NCI-H226 (cell line): ENCODE results near the gene SLF2.

Experiments
- DNase-seq: peaks from one replicate; pipeline ENCODE4 v3.0.0-alpha.2; 2015

The SLF2 gene

GRCh38 chr10:100901051-100901450 is 11.7 kb upstream of the SLF2 start:
- no peak for DNase-seq

- no peak for DNase-seq
Measured at GRCh38 chr10:100902622-100903021, 10.1 kb upstream of the SLF2 start.

- DNase-seq, result no peak
Measured at GRCh38 chr10:100904917-100905316, 7.8 kb upstream of the SLF2 start.

- no peak for DNase-seq
Measured at GRCh38 chr10:100907175-100907574, 5.6 kb upstream of the SLF2 start.

- no peak for DNase-seq
Measured at GRCh38 chr10:100907773-100908363, 4.9 kb upstream of the SLF2 start.

GRCh38 chr10:100908378-100908777 is 4.4 kb upstream of the SLF2 start:
- no peak for DNase-seq

- DNase-seq, result no peak
Measured at GRCh38 chr10:100909501-100910263, 3.1 kb upstream of the SLF2 start.

- no peak for DNase-seq
Measured at GRCh38 chr10:100911472-100911871, 1.3 kb upstream of the SLF2 start.

- no peak for DNase-seq
Measured at GRCh38 chr10:100912013-100912604, 654 bp upstream of the SLF2 start.

GRCh38 chr10:100913470-100913865 is 705 bp downstream of the SLF2 start:
- DNase-seq, result no peak

- no peak for DNase-seq
Measured at GRCh38 chr10:100917071-100917470, 4.3 kb downstream of the SLF2 start.

- DNase-seq, result no peak
Measured at GRCh38 chr10:100923580-100923979, 10.8 kb downstream of the SLF2 start.

- no peak for DNase-seq
Measured at GRCh38 chr10:100927266-100927665, 14.5 kb downstream of the SLF2 start.

GRCh38 chr10:100928039-100928438 is 15.3 kb downstream of the SLF2 start:
- DNase-seq, result no peak

- no peak for DNase-seq
Measured at GRCh38 chr10:100930368-100930767, 17.6 kb downstream of the SLF2 start.

GRCh38 chr10:100934084-100934659 is 21.4 kb downstream of the SLF2 start:
- DNase-seq, result no peak

- no peak for DNase-seq
Measured at GRCh38 chr10:100939763-100940344, 27.1 kb downstream of the SLF2 start.

GRCh38 chr10:100942229-100942628 is 29.5 kb downstream of the SLF2 start:
- no peak for DNase-seq

- DNase-seq, result no peak
Measured at GRCh38 chr10:100943508-100943907, 30.7 kb downstream of the SLF2 start.

GRCh38 chr10:100945754-100946153 is 33.0 kb downstream of the SLF2 start:
- DNase-seq, result no peak

GRCh38 chr10:100948916-100949315 is 36.2 kb downstream of the SLF2 start:
- DNase-seq, result no peak

- no peak for DNase-seq
Measured at GRCh38 chr10:100960251-100960650, 47.5 kb downstream of the SLF2 start.

- DNase-seq, result no peak
Measured at GRCh38 chr10:100962351-100963080, 49.8 kb downstream of the SLF2 start.
